BLaER1 treated with 17β-estradiol and CSF1 and Interleukin-3, amounts not matched to agents 10 nM and 100 nM (cell line): ENCODE data around the gene ARMS2.

ENCODE experiments used
- H3K27ac ChIP-seq, 11 experiments: shearing (Covaris generic); formaldehyde crosslinking; 2 replicates each; pipeline ENCODE4 v1.8.1; 2022
- H3K27me3 ChIP-seq, 11 experiments: shearing (Covaris generic); formaldehyde crosslinking; 2 replicates each; pipeline ENCODE4 v1.8.1; 2022
- H3K36me3 ChIP-seq, 11 experiments: shearing (Covaris generic); formaldehyde crosslinking; 2 replicates each; pipeline ENCODE4 v1.8.1; 2022
- H3K4me1 ChIP-seq, 10 experiments: shearing (Covaris generic); formaldehyde crosslinking; 2 replicates each; pipeline ENCODE4 v1.8.1; 2022
- H3K4me2 ChIP-seq, 11 experiments: shearing (Covaris generic); formaldehyde crosslinking; 2 replicates each; pipeline ENCODE4 v1.8.1; 2022
- H3K4me3 ChIP-seq, 10 experiments: shearing (Covaris generic); formaldehyde crosslinking; 2 replicates each; pipeline ENCODE4 v1.8.1; 2022
- H3K9ac ChIP-seq, 11 experiments: shearing (Covaris generic); formaldehyde crosslinking; 2 replicates each; pipeline ENCODE4 v1.8.1; 2022
- H3K9me3 ChIP-seq, 11 experiments: shearing (Covaris generic); formaldehyde crosslinking; replicated peaks in 1 of 11; 2 replicates each; pipeline ENCODE4 v1.8.1; 2022
- H4K20me1 ChIP-seq, 11 experiments: shearing (Covaris generic); formaldehyde crosslinking; 2 replicates each; pipeline ENCODE4 v1.8.1; 2022
- Cebpa-rat ChIP-seq, 11 experiments: shearing (Covaris generic); IDR thresholded peaks; 2 replicates each; pipeline ENCODE4 v1.8.1; 2022

Gene ARMS2

GRCh38 chr10:122446668-122447423 is 7.6 kb upstream of the ARMS2 start:
- Histone ChIP-seq H3K4me1 (peaks cover 0 to 10% (median 7%) of the 10 kb centered on the region in 10 experiments; a peak in 15 of 20 replicates), H3K9ac (no peak overlapping the region), H4K20me1 (no peaks in the 10 kb centered on the region), H3K27me3 (no peaks in the 10 kb centered on the region), H3K4me3 (no peak overlapping the region), H3K4me2 (no peak overlapping the region), H3K9me3 (no peaks in the 10 kb centered on the region), H3K27ac (no peak overlapping the region), H3K36me3 (no peaks in the 10 kb centered on the region)
- no peak for TF ChIP-seq Cebpa-rat (IDR thresholded peaks at IDR 0.05)

DNA sequence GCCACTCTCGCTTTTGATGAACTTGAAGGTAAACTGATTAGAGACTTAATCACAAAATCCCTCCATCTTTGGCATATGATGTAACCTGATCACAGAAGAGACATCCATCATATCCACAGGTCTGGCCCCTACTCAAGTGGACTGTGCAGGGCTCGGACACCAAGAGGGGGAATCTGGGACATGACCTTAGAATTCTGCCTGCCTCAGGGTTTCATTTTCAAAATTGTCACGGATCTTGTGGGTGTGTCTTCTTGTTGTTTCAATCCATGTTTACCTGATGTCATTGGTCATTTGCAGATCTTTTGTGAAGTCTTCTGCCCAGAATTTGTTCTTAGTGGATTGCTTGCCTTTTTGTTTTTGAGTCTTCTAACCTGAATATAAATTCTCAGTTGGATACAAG is 5.9 kb upstream of the ARMS2 start:
- no peaks in the 10 kb centered on the region for H3K27me3 ChIP-seq
- no peak for TF ChIP-seq Cebpa-rat (IDR thresholded peaks at IDR 0.05)
- H4K20me1 ChIP-seq = no peaks in the 10 kb centered on the region
- peaks cover 0 to 10% (median 7%) of the 10 kb centered on the region in 10 experiments; a peak in 15 of 20 replicates for H3K4me1 ChIP-seq
- no peak overlapping the region for H3K4me3 ChIP-seq
- no peaks in the 10 kb centered on the region for H3K36me3 ChIP-seq
- no peak overlapping the region for H3K4me2 ChIP-seq
- no peaks in the 10 kb centered on the region for H3K9me3 ChIP-seq
- no peak overlapping the region for H3K27ac ChIP-seq
- no peak overlapping the region for H3K9ac ChIP-seq

DNA sequence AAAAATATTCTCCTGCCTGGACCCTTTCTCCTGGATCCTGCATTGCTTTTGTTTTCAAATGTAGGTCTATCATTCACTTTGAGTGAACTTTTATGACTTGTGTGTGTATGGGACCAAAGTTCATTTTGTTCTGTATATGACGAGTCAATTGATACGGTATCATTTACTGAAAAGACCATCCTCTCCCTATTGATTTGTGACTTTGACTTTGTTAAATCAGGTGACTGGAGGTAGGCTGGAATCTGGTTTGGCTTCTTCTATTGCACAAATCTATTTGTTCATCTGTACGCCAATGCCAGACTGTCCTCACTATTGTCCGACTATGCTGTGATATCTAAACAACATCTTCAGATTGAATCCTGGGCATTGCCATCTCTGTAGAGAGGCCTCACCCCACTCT is 5.3 kb upstream of the ARMS2 start:
- Histone ChIP-seq H3K4me3 (no peak overlapping the region), H3K9me3 (no peaks in the 10 kb centered on the region), H3K4me1 (peaks cover 0 to 10% (median 7%) of the 10 kb centered on the region in 10 experiments; a peak in 15 of 20 replicates), H3K36me3 (no peaks in the 10 kb centered on the region), H4K20me1 (no peaks in the 10 kb centered on the region), H3K27me3 (no peaks in the 10 kb centered on the region), H3K9ac (no peak overlapping the region), H3K27ac (no peak overlapping the region), H3K4me2 (no peak overlapping the region)
- TF ChIP-seq Cebpa-rat (IDR thresholded peaks at IDR 0.05) = no peak

- H3K9me3 ChIP-seq = no peaks in the 10 kb centered on the region
- H3K27me3 ChIP-seq = no peaks in the 10 kb centered on the region
- H3K36me3 ChIP-seq = no peaks in the 10 kb centered on the region
- H3K4me3 ChIP-seq = no peak overlapping the region
- TF ChIP-seq Cebpa-rat (IDR thresholded peaks at IDR 0.05) = no peak
- no peak overlapping the region for H3K4me2 ChIP-seq
- H3K4me1 ChIP-seq = peaks cover 0 to 7% (median 7%) of the 10 kb centered on the region in 10 experiments; a peak in 15 of 20 replicates
- H3K27ac ChIP-seq = no peak overlapping the region
- H3K9ac ChIP-seq = no peak overlapping the region
- H4K20me1 ChIP-seq = no peaks in the 10 kb centered on the region
Observed at GRCh38 chr10:122450353-122450990, 4.0 kb upstream of the ARMS2 start.

- H3K36me3 ChIP-seq = no peaks in the 10 kb centered on the region
- TF ChIP-seq Cebpa-rat (IDR thresholded peaks at IDR 0.05) = no peak
- H3K4me2 ChIP-seq = no peak overlapping the region
- no peak overlapping the region for H3K27ac ChIP-seq
- H3K9ac ChIP-seq = no peak overlapping the region
- no peaks in the 10 kb centered on the region for H3K27me3 ChIP-seq
- H3K4me1 ChIP-seq = no peaks in the 10 kb centered on the region
- no peaks in the 10 kb centered on the region for H4K20me1 ChIP-seq
- H3K9me3 ChIP-seq = no peaks in the 10 kb centered on the region
- no peak overlapping the region for H3K4me3 ChIP-seq
Observed at GRCh38 chr10:122454071-122454470, 382 bp upstream of the ARMS2 start.

- H3K4me3 ChIP-seq = no peak overlapping the region
- H3K9ac ChIP-seq = no peak overlapping the region
- H3K9me3 ChIP-seq = peaks cover under 1 to 8% (median 3%) of the 10 kb centered on the region in 11 experiments; a peak in 17 of 22 replicates
- H3K4me1 ChIP-seq = peaks cover 0 to 11% (median 0%) of the 10 kb centered on the region in 10 experiments; a peak in 4 of 20 replicates
- no peak overlapping the region for H3K4me2 ChIP-seq
- H3K27me3 ChIP-seq = no peaks in the 10 kb centered on the region
- no peak overlapping the region for H3K27ac ChIP-seq
- TF ChIP-seq Cebpa-rat (IDR thresholded peaks at IDR 0.05) = no peak
- H4K20me1 ChIP-seq = no peaks in the 10 kb centered on the region
- no peaks in the 10 kb centered on the region for H3K36me3 ChIP-seq
Observed at GRCh38 chr10:122455376-122456079, 1.1 kb downstream of the ARMS2 start.

GRCh38 chr10:122457934-122458333 is 3.5 kb downstream of the ARMS2 start:
- Histone ChIP-seq H3K9ac (no peak overlapping the region), H3K4me2 (no peak overlapping the region), H3K27me3 (no peaks in the 10 kb centered on the region), H3K27ac (no peak overlapping the region), H3K9me3 (peaks cover 11 to 31% (median 18%) of the 10 kb centered on the region in 11 experiments; a peak in 21 of 22 replicates), H3K36me3 (no peaks in the 10 kb centered on the region), H3K4me3 (no peak overlapping the region), H4K20me1 (no peaks in the 10 kb centered on the region), H3K4me1 (peaks cover 0 to 11% (median 0%) of the 10 kb centered on the region in 10 experiments; a peak in 4 of 20 replicates)
- TF ChIP-seq Cebpa-rat (IDR thresholded peaks at IDR 0.05) = no peak

DNA sequence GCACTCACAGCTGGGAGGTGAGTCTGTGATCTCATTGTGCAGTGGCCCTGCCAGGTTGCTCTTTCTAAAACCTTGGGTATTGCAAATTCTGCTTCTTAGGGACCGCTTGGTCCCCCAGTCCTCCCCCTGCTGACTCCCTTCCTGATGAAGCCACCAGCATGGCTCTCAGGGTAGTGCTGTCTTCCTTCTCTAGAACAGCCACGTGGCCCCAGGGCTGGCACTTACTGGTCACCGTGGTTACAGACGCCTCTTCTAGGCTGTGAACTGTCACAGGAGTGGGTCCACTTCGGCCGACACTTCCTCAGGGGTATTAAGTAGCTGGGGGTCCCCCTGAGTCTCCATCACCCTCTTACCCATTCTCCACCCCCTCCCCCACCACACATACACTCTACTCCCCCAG is 4.2 kb downstream of the ARMS2 start:
- TF ChIP-seq Cebpa-rat (IDR thresholded peaks at IDR 0.05) = no peak
- no peak overlapping the region for H3K4me3 ChIP-seq
- peaks cover 11 to 33% (median 18%) of the 10 kb centered on the region in 11 experiments; a peak in 21 of 22 replicates for H3K9me3 ChIP-seq
- no peak overlapping the region for H3K9ac ChIP-seq
- H3K4me2 ChIP-seq = no peak overlapping the region
- no peaks in the 10 kb centered on the region for H3K36me3 ChIP-seq
- no peak overlapping the region for H3K27ac ChIP-seq
- no peaks in the 10 kb centered on the region for H4K20me1 ChIP-seq
- H3K27me3 ChIP-seq = no peaks in the 10 kb centered on the region
- peaks cover 0 to 11% (median 0%) of the 10 kb centered on the region in 10 experiments; a peak in 4 of 20 replicates for H3K4me1 ChIP-seq
